ENCODE measurements around the gene ALK.

The ALK gene

DNA sequence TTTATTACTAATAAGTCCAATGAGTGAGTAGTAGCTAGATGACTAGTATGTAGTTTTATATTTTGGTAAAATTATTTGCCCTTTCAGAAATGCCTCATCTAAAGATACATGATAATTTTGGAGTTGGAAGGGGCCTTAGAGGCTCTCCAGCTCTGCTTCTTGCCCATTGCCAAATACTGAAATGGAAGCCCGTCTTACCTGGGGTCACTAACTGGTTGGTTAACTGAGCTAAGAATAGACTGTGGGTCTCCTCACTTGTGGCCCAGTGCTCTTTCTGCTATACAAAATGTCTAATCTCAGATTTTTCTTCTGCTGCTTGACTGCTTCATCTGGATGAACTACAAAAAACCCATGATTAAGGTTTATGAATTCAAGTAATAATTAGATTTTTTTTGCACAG is 739.1 kb downstream of the ALK start:
- no peak overlapping the region for H3K4me3 ChIP-seq (ENCODE audit: low read depth, low read length)
- in situ Hi-C loops (cut with HindIII; ENCODE audit: low sequenced_read_pairs), result no loop called here
- TF ChIP-seq CTCF (IDR thresholded peaks at IDR 0.05; ENCODE audit: low read depth, low read length, missing control alignments), result no peak
- DNase-seq (ENCODE audit: low read depth), result no peak

- DNase-seq (ENCODE audit: low read depth), result no peak
- no peak for TF ChIP-seq CTCF (IDR thresholded peaks at IDR 0.05; ENCODE audit: low read depth, low read length, missing control alignments)
- H3K4me3 ChIP-seq (ENCODE audit: low read depth, low read length), result no peak overlapping the region
- in situ Hi-C loops (cut with HindIII; ENCODE audit: low sequenced_read_pairs), result no loop called here
Observed at GRCh38 chr2:29175338-29175737, 746.0 kb downstream of the ALK start.

GRCh38 chr2:29174937-29175336 is 746.4 kb downstream of the ALK start:
- no peak for DNase-seq (ENCODE audit: low read depth)
- H3K4me3 ChIP-seq (ENCODE audit: low read depth, low read length), result no peak overlapping the region
- TF ChIP-seq CTCF (IDR thresholded peaks at IDR 0.05; ENCODE audit: low read depth, low read length, missing control alignments), result no peak
- in situ Hi-C loops (cut with HindIII; ENCODE audit: low sequenced_read_pairs), result no loop called here

GRCh38 chr2:29166242-29167039 is 754.9 kb downstream of the ALK start:
- DNase-seq (ENCODE audit: low read depth), result no peak
- no peak for TF ChIP-seq CTCF (IDR thresholded peaks at IDR 0.05; ENCODE audit: low read depth, low read length, missing control alignments)
- in situ Hi-C loops (cut with HindIII; ENCODE audit: low sequenced_read_pairs), result no loop called here
- H3K4me3 ChIP-seq (ENCODE audit: low read depth, low read length), result no peak overlapping the region

- DNase-seq (ENCODE audit: low read depth), result no peak
- in situ Hi-C loops (cut with HindIII; ENCODE audit: low sequenced_read_pairs), result no loop called here
- TF ChIP-seq CTCF (IDR thresholded peaks at IDR 0.05; ENCODE audit: low read depth, low read length, missing control alignments), result no peak
- H3K4me3 ChIP-seq (ENCODE audit: low read depth, low read length), result no peak overlapping the region
Observed at GRCh38 chr2:29165362-29166241, 755.8 kb downstream of the ALK start.

GRCh38 chr2:29164091-29164846 is 757.1 kb downstream of the ALK start:
- H3K4me3 ChIP-seq (ENCODE audit: low read depth, low read length), result no peak overlapping the region
- no peak for TF ChIP-seq CTCF (IDR thresholded peaks at IDR 0.05; ENCODE audit: low read depth, low read length, missing control alignments)
- no peak for DNase-seq (ENCODE audit: low read depth)
- in situ Hi-C loops (cut with HindIII; ENCODE audit: low sequenced_read_pairs), result no loop called here

Measured in astrocyte of the cerebellum (primary cell).